HG03378 (cell line): ENCODE data around the gene UBR4.

ENCODE experiments used
- ATAC-seq: cut with Tn5 transposase; IDR thresholded peaks from one replicate; pipeline ENCODE4 v1.9.1; 2021; ENCODE audit warnings: mild to moderate bottlenecking, moderate library complexity; ENCODE audit not compliant: unreplicated experiment

The UBR4 gene

DNA sequence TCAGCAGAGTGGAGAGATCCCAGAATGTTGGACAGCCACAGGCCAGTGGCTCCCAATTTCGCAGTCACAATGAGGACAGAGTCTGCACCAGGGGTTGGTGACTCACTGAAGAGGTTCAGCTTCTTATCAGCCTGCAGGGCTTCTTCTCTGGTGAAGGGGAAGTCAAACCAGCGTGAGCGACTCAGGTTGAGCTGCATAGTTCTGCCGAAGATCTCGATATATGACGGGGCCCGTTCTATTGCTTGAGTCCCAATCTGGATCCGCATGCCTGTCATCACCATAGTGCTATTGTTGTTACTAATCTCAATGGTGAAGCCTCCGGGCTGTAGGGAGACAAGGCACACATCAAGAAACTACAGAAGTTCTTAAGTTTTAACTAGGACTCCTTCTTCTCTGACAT is 58.5 kb downstream of the UBR4 start:
- no peak for ATAC-seq

- ATAC-seq, result no peak
These were observed 60.3 kb downstream of the UBR4 start for GRCh38 chr1:19149736-19150135.

DNA sequence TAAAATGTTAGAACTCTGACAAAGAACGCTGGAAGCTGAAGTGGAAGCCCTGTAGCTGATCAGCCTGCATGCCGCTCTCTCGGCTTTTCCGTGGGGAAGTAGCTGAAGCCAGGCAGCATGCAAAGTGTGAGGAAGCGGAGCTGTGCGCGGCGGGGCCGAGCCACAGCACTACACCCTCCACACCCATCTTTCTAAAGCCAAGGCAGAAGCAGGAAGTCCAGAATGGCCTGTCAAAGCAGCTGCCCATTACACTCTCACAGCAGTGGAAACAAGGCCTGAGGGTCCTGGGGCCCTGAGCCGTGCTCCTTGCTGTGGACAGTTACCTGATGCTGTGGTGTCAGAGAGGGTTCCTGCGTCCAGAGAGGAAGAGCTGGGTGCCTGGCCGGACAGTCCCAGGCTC is 69.6 kb downstream of the UBR4 start:
- ATAC-seq, result no peak

- ATAC-seq, result no peak
These were observed 70.4 kb downstream of the UBR4 start for GRCh38 chr1:19139711-19140110.

- ATAC-seq, result no peak
These were observed 71.0 kb downstream of the UBR4 start for GRCh38 chr1:19138958-19139581.

- ATAC-seq, result no peak
These were observed 71.7 kb downstream of the UBR4 start for GRCh38 chr1:19138331-19138730.

DNA sequence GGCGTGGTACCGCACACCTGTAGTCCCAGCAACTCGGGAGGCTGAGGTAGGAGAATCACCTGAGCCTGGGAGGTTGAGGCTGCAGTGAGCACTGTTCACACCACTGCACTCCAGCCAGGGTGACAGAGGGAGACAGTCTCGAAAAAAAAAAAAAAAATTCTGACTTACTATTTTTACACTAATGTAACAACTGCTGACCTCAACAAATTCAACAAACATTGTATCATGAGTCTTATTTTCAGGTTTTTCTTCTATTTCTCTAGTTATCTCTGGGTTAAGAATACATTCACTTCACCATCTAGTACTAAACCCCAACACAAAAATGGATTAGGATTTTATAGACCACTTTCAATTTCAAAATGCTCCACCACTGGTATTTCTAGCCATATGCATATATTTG is 72.9 kb downstream of the UBR4 start:
- no peak for ATAC-seq

GRCh38 chr1:19133360-19133759 is 76.7 kb downstream of the UBR4 start:
- ATAC-seq, result no peak

- ATAC-seq, result no peak
These were observed 79.6 kb downstream of the UBR4 start for GRCh38 chr1:19130468-19130867.

DNA sequence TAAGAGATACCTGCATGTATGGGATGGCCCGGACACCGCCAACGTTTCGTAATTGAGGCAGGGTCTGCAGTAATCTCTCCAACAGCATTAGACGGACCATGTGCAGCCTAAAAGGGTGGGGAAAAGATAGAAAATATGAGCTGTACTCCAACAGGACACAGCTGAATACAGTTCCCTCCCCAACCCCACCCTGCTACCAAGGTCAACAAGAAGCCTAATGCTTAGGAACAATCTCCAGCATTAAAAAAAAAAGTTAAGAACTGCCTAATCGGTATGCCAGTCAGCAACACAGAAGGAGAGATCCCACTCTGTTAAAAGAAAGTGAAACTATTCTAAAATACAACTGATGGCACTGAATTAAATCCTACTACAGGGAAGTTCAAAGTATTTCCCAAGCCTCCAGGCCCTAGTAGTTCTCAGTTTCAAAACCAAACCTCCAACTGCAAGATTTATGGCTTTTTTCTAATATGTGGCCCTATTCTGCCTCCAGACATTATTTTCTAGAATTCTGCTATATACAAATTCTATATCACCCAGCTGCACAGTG is 81.0 kb downstream of the UBR4 start:
- ATAC-seq, result no peak

DNA sequence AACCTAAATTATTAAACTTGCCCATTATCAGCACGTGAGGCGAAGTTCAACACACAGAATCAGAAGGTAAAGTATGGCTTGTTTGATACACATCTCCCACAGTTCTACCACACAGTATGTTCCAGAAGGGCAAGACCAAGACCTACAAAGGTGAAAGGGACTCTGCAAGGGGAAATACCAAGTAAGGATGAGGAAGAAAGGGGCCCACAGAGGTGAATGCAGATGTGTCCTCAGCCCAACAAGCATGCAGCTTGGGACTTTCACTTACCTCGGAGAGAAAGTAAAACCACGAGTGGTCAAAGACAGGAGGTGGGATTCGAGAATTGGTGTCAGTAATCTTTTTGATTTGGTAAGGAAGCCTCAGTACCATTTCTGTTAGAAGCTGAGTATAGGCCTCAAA is 85.8 kb downstream of the UBR4 start:
- ATAC-seq, result no peak

- ATAC-seq, result no peak
These were observed 86.2 kb downstream of the UBR4 start for GRCh38 chr1:19123837-19124236.

GRCh38 chr1:19122668-19123067 is 87.4 kb downstream of the UBR4 start:
- no peak for ATAC-seq

DNA sequence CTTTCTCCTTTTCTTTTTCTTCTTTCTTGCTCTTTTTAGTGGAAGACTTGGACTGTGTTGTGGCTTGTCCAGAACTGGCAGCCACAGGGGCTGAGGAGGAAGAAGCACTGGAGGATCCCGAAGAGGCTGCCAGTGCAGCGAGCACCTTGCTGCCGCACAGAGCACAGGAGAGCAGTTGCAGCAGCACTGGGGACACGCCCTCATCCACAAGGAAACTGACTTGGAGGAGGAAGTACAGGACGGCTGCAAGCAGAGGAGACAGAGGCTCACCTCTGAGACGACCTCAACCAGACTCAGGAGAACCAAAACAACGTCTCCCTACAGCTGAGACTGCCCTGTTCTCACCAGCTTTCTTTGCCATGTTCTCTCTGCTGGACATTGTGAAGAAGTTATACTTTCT is 88.9 kb downstream of the UBR4 start:
- ATAC-seq, result no peak

GRCh38 chr1:19120070-19120469 is 90.0 kb downstream of the UBR4 start:
- no peak for ATAC-seq

- ATAC-seq, result no peak
These were observed 94.8 kb downstream of the UBR4 start for GRCh38 chr1:19115082-19115808.

GRCh38 chr1:19113697-19114092 is 96.4 kb downstream of the UBR4 start:
- no peak for ATAC-seq

- ATAC-seq, result no peak
These were observed 97.0 kb downstream of the UBR4 start for GRCh38 chr1:19112891-19113696.

DNA sequence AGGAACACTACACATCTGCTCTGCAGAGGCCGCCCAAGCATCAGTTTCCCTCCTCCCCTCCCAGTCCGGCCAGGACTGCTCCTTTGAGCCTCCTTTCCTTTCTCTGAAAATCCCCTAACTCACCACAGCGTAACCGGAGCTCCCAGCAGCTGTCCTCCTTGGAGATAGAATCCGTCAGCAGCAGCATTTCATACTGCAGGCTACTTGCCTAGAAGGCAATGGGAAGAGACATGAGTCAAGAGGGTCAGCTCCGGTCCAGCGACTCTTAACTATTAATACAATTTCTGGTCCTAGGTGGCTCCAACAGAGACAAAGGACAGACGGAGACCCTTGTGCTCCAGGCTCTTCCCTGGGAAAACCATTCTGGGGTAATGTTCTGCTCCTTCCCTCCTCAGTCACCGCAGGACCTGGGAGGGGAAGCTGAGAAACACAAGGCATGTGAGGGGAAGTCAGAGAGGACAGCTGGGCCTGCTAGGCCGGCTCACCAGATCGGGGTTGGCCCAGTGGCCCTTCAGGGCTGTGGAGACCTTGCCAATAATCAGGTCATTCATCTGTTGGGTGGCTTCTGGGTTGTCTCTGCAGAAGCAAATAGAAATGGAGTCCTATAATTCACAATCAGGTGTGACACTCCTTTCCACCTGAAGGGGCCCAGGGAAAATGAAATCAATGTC is 99.7 kb downstream of the UBR4 start:
- ATAC-seq, result no peak

DNA sequence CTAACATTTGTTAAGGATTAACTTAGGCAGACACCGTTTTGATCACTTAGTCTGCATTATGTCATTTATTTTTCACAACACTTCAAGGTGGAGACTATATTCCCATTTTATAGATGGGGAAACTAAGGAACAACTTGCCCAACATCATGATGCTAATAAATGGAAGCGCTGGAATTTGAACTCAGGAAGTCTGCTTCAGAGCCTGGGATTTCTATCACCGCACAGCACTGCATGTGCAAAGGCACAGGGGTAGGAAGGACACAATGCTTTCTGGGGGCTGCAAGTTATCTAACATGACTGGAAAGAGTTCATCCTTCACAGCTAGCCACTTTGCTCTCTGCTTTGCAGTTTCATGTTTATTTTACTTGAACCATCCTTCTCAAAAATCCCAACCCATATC is 100.5 kb downstream of the UBR4 start:
- ATAC-seq, result no peak

GRCh38 chr1:19101244-19101643 is 108.8 kb downstream of the UBR4 start:
- ATAC-seq, result no peak
